Mesodermal cell (in vitro differentiated cells): Measurements from ENCODE around the gene SLC35D1. TPM values are rescaled to one million over a fixed set of nuclear protein-coding genes. Genes with fewer than 3 reads are reported as not detected.

ENCODE experiments used
- H3K27ac ChIP-seq: 2 replicates; pipeline ENCODE4 v1.7.0; 2013; ENCODE audit warnings: mild to moderate bottlenecking, low read depth, low read length, moderate library complexity; ENCODE audit not compliant: severe bottlenecking
- H3K36me3 ChIP-seq: 2 replicates; pipeline ENCODE4 v1.7.1; 2013; ENCODE audit warnings: mild to moderate bottlenecking, low read length, moderate library complexity; ENCODE audit not compliant: control insufficient read depth, insufficient read depth
- H3K4me1 ChIP-seq: one replicate; pipeline ENCODE4 v1.7.1; 2013; ENCODE audit warnings: mild to moderate bottlenecking, low read length; ENCODE audit not compliant: insufficient read depth, control insufficient read depth, poor library complexity, severe bottlenecking
- H3K4me3 ChIP-seq: 2 replicates; pipeline ENCODE4 v1.7.0; 2013; ENCODE audit warnings: low read length, control low read depth, mild to moderate bottlenecking; ENCODE audit not compliant: insufficient read depth, poor library complexity, severe bottlenecking; ENCODE audit errors: extremely low read depth
- H3K9me3 ChIP-seq: 2 replicates; pipeline ENCODE4 v1.7.1; 2013; ENCODE audit warnings: mild to moderate bottlenecking, low read length, moderate library complexity; ENCODE audit not compliant: control insufficient read depth
- WGBS, 2 experiments: methylation state at CpG; one replicate each; pipeline ENCODE4 v1.1.5; 2013; ENCODE audit warnings: missing lambda C conversion rate in 2 of 2; ENCODE audit not compliant: insufficient coverage in 2 of 2; 5-methylcytosine and 5-hydroxymethylcytosine counted together
- polyA plus RNA-seq, 2 experiments: library from polyadenylated mRNA; stranded (reverse); fragments of 50-300 nt; gene quantifications; one replicate each; pipeline ENCODE4 v1.2.3, GENCODE V29; 2013

The SLC35D1 gene
- polyA plus RNA-seq (2013, experiment 1 of 2): 4.6 TPM
- polyA plus RNA-seq (2013, experiment 2 of 2): 5.5 TPM

DNA sequence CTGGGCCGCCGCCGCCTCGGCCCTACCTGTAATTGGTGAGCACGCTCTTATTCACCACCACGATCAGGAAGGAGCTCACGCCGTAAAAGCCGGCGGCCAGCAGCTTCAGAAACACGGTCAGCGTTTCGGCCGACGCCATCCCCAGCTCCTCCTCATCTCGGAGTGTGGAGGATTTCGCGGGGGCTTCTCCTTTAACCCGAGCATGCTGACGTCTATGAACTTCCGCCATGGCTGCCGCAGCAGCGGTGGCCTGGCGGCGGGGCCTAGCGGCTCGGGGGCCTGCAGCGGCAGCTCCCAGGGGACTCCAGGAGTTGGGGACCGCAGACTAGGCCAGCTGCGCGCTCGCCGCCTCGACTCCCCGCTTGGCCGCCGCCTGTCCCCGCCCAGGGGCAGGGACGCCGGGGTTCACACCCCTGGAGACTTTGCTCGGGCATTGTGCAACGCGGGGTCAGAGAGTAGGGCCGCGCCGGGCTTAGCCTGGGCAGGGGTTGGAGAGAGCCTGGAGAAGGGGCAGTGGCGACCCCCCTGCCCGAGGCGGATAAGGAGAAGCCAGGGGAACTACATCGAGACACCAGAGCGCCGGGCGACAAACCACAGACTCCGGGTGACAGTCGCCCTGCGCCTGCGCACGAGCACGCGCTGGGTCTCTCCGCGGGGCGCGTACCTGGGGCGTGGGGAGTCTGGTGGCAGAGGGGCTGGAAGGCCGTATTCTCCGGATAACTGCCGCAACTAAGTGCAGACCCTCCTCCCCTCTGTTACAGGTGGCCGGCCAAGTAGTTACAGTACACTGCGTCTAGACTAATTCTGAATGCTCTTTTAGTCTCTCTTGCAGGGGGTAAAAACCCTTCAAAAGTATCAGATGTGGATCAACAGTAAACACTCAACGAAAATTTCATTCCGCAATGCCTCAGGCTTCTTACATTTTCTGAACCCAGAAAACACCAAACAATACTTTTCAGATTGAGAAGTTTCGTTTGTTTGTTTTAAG lies at the start of gene SLC35D1:
TSS of gene SLC35D1 (minus strand) at position 364 of the 988 bp plus-strand sequence. CDS start at position 229, 135 bp downstream.
- WGBS, 2 experiments: 2 to 3% methylated on average over 25 to 40 of the region's 73 CpGs

DNA sequence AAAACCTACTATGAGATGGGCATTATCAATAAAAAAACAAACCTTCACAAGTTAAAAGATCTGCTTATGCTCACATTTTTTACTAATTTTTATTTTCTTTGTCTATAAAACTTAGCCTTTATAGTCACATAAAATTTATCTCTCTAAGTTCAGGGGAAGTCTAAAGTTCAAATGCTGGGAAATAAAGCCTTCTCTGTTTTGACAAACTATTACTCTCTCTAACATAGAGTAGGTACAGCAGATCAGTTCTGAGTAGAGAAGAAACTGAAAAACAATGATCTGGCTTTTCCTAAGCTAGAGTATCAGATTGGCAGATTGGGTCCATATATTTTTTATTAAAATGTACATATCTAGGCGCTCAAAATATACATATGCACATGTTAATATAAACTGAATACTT lies 49.6 kb upstream of the SLC35D1 start:
- no peak overlapping the region for H3K4me3 ChIP-seq
- no peaks in the 10 kb centered on the region for H3K36me3 ChIP-seq
- H3K9me3 ChIP-seq: no peaks in the 10 kb centered on the region
- H3K4me1 ChIP-seq: no peaks in the 10 kb centered on the region
- no CpG with 5 or more reads among the region's 1 CpG for WGBS, 2 experiments
- no peak overlapping the region for H3K27ac ChIP-seq

More for the DNA sequence above, at the start of gene SLC35D1:
- Histone ChIP-seq H3K9me3 (no peaks in the 10 kb centered on the region), H3K4me3 (peak within 1 kb of the TSS; percentile 68), H3K36me3 (peaks cover 16% of the 10 kb centered on the region), H3K4me1 (peaks cover 4% of the 10 kb centered on the region), H3K27ac (peak within 1 kb of the TSS; percentile 90)

DNA sequence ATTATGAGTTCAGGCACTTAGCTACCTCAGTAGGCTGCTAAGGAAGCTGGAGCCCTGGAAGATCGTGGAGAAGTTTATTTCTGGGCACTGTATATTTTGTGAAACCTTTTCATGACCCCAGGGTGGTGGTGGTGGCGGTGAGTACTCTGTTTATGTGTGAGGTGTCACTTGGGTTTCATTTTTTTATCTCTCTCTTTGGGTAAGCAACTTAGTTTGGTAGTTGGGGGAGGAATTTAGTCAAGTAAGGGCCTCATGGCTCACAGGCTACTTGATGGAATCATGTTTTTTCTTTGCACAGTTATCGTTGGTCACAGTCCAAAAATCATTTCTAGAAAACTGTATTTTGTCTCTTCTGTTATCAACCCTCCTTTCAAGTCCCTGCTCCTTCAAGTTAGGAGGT lies 46.9 kb upstream of the SLC35D1 start:
- WGBS, 2 experiments: 63 to 67% methylated on average over 3 of the region's 3 CpGs
- H3K4me3 ChIP-seq: no peak overlapping the region
- H3K9me3 ChIP-seq: no peaks in the 10 kb centered on the region
- no peaks in the 10 kb centered on the region for H3K36me3 ChIP-seq
- H3K4me1 ChIP-seq: no peaks in the 10 kb centered on the region
- no peak overlapping the region for H3K27ac ChIP-seq

DNA sequence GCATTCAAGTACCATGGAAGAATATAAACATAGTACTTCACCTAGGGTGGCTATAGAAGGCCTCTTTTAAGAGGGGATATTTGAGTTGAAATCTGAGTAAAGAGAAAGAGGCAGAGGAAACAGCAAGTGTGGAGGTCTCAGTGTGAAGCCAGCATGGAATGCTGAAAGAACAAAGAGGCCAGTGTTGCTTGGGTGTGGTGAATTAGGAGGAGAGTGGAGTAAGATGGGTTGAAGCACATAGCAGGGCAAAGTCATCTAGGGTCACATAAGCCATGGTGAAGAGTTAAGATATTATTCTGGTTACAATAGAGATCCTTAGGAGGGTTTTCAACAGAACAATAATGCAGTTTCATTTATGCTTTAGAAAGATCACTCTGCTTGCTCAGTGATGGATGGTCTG lies 43.4 kb upstream of the SLC35D1 start:
- H3K36me3 ChIP-seq: no peaks in the 10 kb centered on the region
- H3K4me3 ChIP-seq: no peak overlapping the region
- H3K27ac ChIP-seq: peak overlapping the region; percentile 30
- H3K4me1 ChIP-seq: no peaks in the 10 kb centered on the region
- no peaks in the 10 kb centered on the region for H3K9me3 ChIP-seq

DNA sequence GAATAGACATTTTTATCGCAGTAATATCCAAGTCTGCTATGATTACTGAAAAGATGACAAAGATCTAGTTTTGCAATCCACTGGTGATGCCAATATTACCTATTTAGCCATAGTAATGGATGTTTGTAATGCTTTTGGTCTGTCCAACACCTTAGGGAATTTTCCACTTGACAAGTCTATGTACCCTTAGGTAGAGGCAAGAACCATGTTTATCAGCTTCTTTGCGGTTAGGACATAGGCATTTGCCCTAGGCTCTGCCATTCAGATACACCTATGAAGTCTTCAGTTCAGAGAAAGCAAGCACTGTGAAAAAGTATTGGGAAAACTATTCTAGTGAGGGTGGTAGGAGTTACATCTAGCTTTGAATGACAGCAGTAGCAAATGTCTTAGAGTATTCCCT lies 40.2 kb upstream of the SLC35D1 start:
- WGBS, 2 experiments: 88% methylated on average over 1 of the region's 2 CpGs; no CpG with 5 or more reads in 1 of the 2 experiments
- Histone ChIP-seq H3K9me3 (no peaks in the 10 kb centered on the region), H3K4me3 (no peak overlapping the region), H3K27ac (no peak overlapping the region), H3K4me1 (no peaks in the 10 kb centered on the region), H3K36me3 (no peaks in the 10 kb centered on the region)

DNA sequence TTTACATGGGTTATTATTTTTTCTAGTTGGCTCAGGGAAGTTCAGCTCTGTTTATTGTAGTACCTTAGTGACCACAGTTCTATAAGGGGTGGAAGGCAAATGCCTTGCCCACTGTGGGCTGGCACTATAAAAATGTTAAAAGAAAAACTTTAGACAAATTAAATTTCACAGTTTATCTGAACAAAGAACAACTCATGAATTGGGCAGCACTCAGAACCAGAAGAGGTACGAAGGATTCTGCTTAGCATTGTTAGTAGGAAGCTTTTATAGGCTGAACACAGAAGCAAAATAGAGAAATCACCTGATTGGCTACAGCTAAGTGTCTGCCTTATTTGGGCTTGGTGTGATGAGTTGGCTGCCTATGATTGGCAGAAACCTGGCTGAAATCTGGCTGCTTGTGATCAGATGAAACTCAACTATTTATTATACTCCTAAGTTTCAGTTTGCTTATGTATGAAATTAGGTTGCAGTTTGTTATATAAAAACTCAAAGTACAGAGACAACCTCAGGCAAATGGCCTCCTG lies 35.8 kb upstream of the SLC35D1 start:
- H3K36me3 ChIP-seq: no peaks in the 10 kb centered on the region
- no peaks in the 10 kb centered on the region for H3K4me1 ChIP-seq
- no peak overlapping the region for H3K4me3 ChIP-seq
- WGBS, 2 experiments: 86 to 100% methylated on average over 1 of the region's 1 CpG
- H3K27ac ChIP-seq: no peak overlapping the region
- H3K9me3 ChIP-seq: no peaks in the 10 kb centered on the region

DNA sequence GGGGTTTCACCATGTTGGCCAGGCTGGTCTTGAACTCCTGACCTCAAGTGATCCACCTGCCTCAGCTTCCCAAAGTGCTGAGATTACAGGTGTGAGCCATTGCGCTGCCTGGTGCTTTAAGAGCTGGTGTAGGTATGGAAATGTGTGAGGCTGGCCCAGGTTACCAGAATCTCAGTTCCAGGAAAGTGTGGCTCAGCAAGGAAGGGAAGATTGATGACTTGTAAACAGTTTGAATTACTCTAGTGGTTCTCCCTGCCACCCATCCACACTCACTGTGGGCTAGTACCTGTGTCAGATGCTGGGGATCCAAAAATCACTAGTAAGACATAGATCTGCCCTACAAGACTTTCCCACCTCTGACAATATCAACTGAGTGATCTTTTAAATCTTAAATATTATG lies 34.5 kb upstream of the SLC35D1 start:
- no peaks in the 10 kb centered on the region for H3K4me1 ChIP-seq
- H3K9me3 ChIP-seq: no peaks in the 10 kb centered on the region
- H3K4me3 ChIP-seq: no peak overlapping the region
- no CpG with 5 or more reads among the region's 1 CpG for WGBS, 2 experiments
- no peaks in the 10 kb centered on the region for H3K36me3 ChIP-seq
- no peak overlapping the region for H3K27ac ChIP-seq

DNA sequence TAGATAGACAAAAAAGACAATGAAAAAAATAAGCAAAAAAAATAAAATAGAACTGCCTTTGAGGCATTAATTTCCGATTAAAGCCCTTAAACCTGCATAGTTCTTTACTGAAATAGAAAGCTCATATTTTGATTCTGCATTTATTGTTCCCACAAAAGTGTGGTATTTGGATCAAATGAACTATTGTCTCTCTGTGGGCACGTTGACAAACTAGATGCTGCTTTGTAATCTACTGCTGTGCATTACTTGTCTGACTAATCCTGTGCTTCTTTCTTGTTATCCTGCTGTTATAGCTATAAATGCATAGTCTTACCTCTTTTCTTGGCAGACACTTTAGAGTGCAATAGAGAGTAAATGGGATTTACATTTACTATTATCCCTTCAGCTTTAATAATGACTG lies 31.4 kb upstream of the SLC35D1 start:
- no peaks in the 10 kb centered on the region for H3K4me1 ChIP-seq
- no CpG with 5 or more reads among the region's 2 CpGs for WGBS, 2 experiments
- H3K27ac ChIP-seq: no peak overlapping the region

DNA sequence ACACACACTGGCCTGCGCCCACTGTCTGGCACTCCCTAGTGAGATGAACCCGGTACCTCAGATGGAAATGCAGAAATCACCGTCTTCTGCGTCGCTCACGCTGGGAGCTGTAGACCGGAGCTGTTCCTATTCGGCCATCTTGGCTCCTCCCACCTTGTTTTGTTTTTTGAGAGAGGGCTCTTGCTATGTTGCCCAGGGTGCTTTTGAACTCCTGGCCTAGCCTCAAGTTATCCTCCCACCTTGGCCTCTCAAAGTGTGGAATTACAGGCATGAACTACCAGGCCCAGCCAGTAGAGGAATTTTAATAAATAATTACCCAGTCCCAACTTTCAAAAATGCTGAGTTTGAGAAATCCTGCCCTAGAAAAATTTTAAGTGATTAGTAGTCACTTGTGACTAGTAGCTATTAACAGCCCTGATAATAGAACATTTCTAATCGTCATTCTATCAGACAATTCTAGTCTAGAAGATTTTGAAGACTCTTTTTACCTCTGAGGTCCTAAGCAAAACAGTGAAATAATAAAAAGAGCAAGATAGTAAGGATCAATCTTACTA lies 30.9 kb upstream of the SLC35D1 start:
- WGBS, 2 experiments: no CpG with 5 or more reads among the region's 9 CpGs
- H3K4me1 ChIP-seq: no peaks in the 10 kb centered on the region
- H3K27ac ChIP-seq: no peak overlapping the region

More for the DNA sequence above, 31.4 kb upstream of the SLC35D1 start:
- Histone ChIP-seq H3K9me3 (no peaks in the 10 kb centered on the region), H3K36me3 (no peaks in the 10 kb centered on the region), H3K4me3 (no peak overlapping the region)

DNA sequence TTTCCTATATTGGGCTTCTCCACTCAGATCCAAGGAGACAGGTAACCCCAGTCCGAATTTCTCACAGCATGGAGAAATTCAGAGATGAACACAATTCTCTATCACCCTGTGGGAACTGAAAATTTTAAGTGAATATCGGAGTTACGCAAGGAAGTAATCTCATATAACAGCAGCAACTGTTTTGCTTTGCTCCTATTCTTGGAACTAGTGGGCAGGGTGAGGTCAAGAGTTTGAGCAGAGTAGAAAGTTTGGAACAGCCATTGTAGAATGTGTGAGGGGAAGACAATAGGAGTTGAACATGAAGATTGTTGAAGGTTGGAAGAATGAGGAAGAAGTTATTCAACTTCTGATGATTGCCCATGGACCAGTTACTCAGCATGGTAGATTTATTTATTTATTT lies 24.3 kb upstream of the SLC35D1 start:
- WGBS, 2 experiments: 100% methylated on average over 3 of the region's 3 CpGs; no CpG with 5 or more reads in 1 of the 2 experiments
- H3K36me3 ChIP-seq: no peaks in the 10 kb centered on the region
- no peaks in the 10 kb centered on the region for H3K9me3 ChIP-seq
- no peak overlapping the region for H3K27ac ChIP-seq
- no peak overlapping the region for H3K4me3 ChIP-seq
- H3K4me1 ChIP-seq: no peaks in the 10 kb centered on the region

More for the DNA sequence above, 30.9 kb upstream of the SLC35D1 start:
- no peaks in the 10 kb centered on the region for H3K36me3 ChIP-seq
- no peaks in the 10 kb centered on the region for H3K9me3 ChIP-seq
- H3K4me3 ChIP-seq: no peak overlapping the region
